ENCODE results near the gene PPFIA1.
"Not testable (repeated sequence)": the region's sequence is repeated elsewhere in the genome, so short reads cannot be mapped to it uniquely, and the experiment has no call there.

Gene PPFIA1

GRCh38 chr11:70324376-70325115 is 54.1 kb downstream of the PPFIA1 start:
- DNase-seq (ENCODE audit: low read depth in 1 of 2, low spot score in 1 of 2), result no peak

GRCh38 chr11:70325824-70326223 is 55.3 kb downstream of the PPFIA1 start:
- no peak for DNase-seq (ENCODE audit: low read depth in 1 of 2, low spot score in 1 of 2)

GRCh38 chr11:70326365-70326811 is 55.9 kb downstream of the PPFIA1 start:
- DNase-seq (ENCODE audit: low read depth in 1 of 2, low spot score in 1 of 2), result no peak

- DNase-seq (ENCODE audit: low read depth in 1 of 2, low spot score in 1 of 2), result no peak
Observed at GRCh38 chr11:70326833-70327232, 56.3 kb downstream of the PPFIA1 start.

GRCh38 chr11:70327717-70328116 is 57.2 kb downstream of the PPFIA1 start:
- no peak for DNase-seq (ENCODE audit: low read depth in 1 of 2, low spot score in 1 of 2)

- DNase-seq (ENCODE audit: low read depth in 1 of 2, low spot score in 1 of 2), result no peak
Observed at GRCh38 chr11:70328556-70328955, 58.1 kb downstream of the PPFIA1 start.

GRCh38 chr11:70331320-70331843 is 60.9 kb downstream of the PPFIA1 start:
- not testable (repeated sequence) for DNase-seq (ENCODE audit: low read depth in 1 of 2, low spot score in 1 of 2)

GRCh38 chr11:70331901-70332300 is 61.4 kb downstream of the PPFIA1 start:
- DNase-seq (ENCODE audit: low read depth in 1 of 2, low spot score in 1 of 2), result no peak

GRCh38 chr11:70332567-70332966 is 62.1 kb downstream of the PPFIA1 start:
- no peak for DNase-seq (ENCODE audit: low read depth in 1 of 2, low spot score in 1 of 2)

- no peak for DNase-seq (ENCODE audit: low read depth in 1 of 2, low spot score in 1 of 2)
Observed at GRCh38 chr11:70333261-70333660, 62.8 kb downstream of the PPFIA1 start.

- DNase-seq (ENCODE audit: low read depth in 1 of 2, low spot score in 1 of 2), result no peak
Observed at GRCh38 chr11:70334351-70334995, 64.0 kb downstream of the PPFIA1 start.

- DNase-seq (ENCODE audit: low read depth in 1 of 2, low spot score in 1 of 2), result no peak
Observed at GRCh38 chr11:70335511-70335910, 65.0 kb downstream of the PPFIA1 start.

GRCh38 chr11:70338594-70338993 is 68.1 kb downstream of the PPFIA1 start:
- DNase-seq (ENCODE audit: low read depth in 1 of 2, low spot score in 1 of 2), result no peak

- DNase-seq (ENCODE audit: low read depth in 1 of 2, low spot score in 1 of 2), result no peak
Observed at GRCh38 chr11:70339066-70339465, 68.6 kb downstream of the PPFIA1 start.

GRCh38 chr11:70341881-70342429 is 71.5 kb downstream of the PPFIA1 start:
- DNase-seq (ENCODE audit: low read depth in 1 of 2, low spot score in 1 of 2), result no peak

GRCh38 chr11:70343636-70344035 is 73.1 kb downstream of the PPFIA1 start:
- DNase-seq (ENCODE audit: low read depth in 1 of 2, low spot score in 1 of 2), result no peak

GRCh38 chr11:70348191-70348590 is 77.7 kb downstream of the PPFIA1 start:
- no peak for DNase-seq (ENCODE audit: low read depth in 1 of 2, low spot score in 1 of 2)

- no peak for DNase-seq (ENCODE audit: low read depth in 1 of 2, low spot score in 1 of 2)
Observed at GRCh38 chr11:70348608-70349007, 78.1 kb downstream of the PPFIA1 start.

GRCh38 chr11:70351646-70352045 is 81.2 kb downstream of the PPFIA1 start:
- no peak for DNase-seq (ENCODE audit: low read depth in 1 of 2, low spot score in 1 of 2)

- no peak for DNase-seq (ENCODE audit: low read depth in 1 of 2, low spot score in 1 of 2)
Observed at GRCh38 chr11:70352100-70352499, 81.6 kb downstream of the PPFIA1 start.

GRCh38 chr11:70352601-70353000 is 82.1 kb downstream of the PPFIA1 start:
- no peak for DNase-seq (ENCODE audit: low read depth in 1 of 2, low spot score in 1 of 2)

GRCh38 chr11:70353329-70353728 is 82.8 kb downstream of the PPFIA1 start:
- DNase-seq (ENCODE audit: low read depth in 1 of 2, low spot score in 1 of 2), result no peak

All from stimulated activated CD4-positive, alpha-beta T cell treated with anti-CD3 and anti-CD28 coated beads, Interleukin-15, amount 100 ng/mL, for 1 hour (primary cell).